SJSA1 (cell line): ENCODE measurements around the gene CEND1. TPM values are rescaled to one million over a fixed set of nuclear protein-coding genes. Genes with fewer than 3 reads are reported as not detected.

Experiments used
- DNase-seq, 2 experiments: peaks; one replicate each; pipeline ENCODE4 v3.0.0-alpha.2; 2015 to 2020; ENCODE audit warnings: low spot score in 2 of 2, low read depth in 1 of 2
- H3K27ac ChIP-seq: fragments of 250-450 bp; sonication (Bioruptor Pico); 2 replicates; pipeline ENCODE4 v1.5.1; 2020; ENCODE audit warnings: mild to moderate bottlenecking, moderate library complexity
- H3K27me3 ChIP-seq: fragments of 250-450 bp; sonication (Bioruptor Pico); replicated peaks from 2 replicates; pipeline ENCODE4 v1.5.1; 2020; ENCODE audit warnings: mild to moderate bottlenecking, moderate library complexity
- H3K36me3 ChIP-seq: fragments of 250-450 bp; sonication (Bioruptor Pico); 2 replicates; pipeline ENCODE4 v1.5.1; 2020; ENCODE audit warnings: mild to moderate bottlenecking
- H3K4me1 ChIP-seq: fragments of 250-450 bp; sonication (Bioruptor Pico); replicated peaks from 2 replicates; pipeline ENCODE4 v1.6.1; 2021; ENCODE audit warnings: mild to moderate bottlenecking
- H3K4me3 ChIP-seq: fragments of 250-450 bp; sonication (Bioruptor Pico); 2 replicates; pipeline ENCODE4 v1.5.1; 2020; ENCODE audit warnings: mild to moderate bottlenecking
- H3K9me3 ChIP-seq: fragments of 250-450 bp; sonication (Bioruptor Pico); replicated peaks from 2 replicates; pipeline ENCODE4 v1.5.1; 2020; ENCODE audit warnings: mild to moderate bottlenecking
- total RNA-seq: library from RNA; depleted of rRNA; stranded (reverse); fragments of >200 nt; shearing (Covaris generic); gene quantifications from 2 replicates; pipeline ENCODE4 v1.2.3, GENCODE V29; 2014

Gene CEND1
- total RNA-seq, 1 experiment from 2014 or later: 0.21 TPM

DNA sequence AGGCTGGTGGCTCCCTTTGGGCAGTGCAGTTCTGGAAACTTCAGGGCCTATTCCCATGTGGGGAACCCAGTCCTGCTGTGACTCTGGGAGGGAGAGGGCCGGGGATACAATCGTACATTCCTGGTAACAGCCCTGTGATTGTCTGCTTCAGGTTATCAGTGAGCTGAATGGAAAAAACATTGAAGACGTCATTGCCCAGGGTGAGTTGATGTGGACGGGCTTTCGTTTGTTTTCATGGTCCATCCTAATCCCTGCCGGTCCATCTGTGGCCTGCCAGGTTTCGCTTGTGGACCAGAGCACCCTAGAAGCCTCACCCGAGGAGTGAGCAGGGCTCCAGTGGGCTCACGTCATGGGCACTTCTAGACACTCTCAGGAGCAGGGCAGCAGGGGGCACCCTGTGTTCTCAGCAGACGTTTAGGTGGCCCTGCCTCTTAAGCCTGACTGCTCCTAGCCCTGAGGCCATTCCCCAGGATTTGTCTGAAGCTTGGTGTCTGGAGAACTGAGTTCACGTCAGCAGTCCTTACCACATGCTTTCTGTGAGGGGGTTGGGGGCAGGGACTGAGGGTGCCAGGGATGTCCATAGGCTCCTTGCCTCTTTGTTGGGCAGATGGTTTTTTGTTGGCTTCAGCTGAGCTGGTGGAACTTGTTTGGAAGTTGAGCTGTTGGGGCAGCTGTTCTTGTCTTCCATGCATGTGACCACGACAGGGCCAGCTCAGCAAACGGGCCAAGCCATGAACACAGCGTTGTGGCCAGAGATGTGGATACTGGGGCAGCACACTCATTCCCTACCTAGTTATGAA is 21.8 kb upstream of the CEND1 start:
- H3K27ac ChIP-seq: no peak overlapping the region
- no peaks in the 10 kb centered on the region for H3K27me3 ChIP-seq
- H3K4me1 ChIP-seq: peaks cover 12% of the 10 kb centered on the region; the same call in 1 of the 2 replicates

DNA sequence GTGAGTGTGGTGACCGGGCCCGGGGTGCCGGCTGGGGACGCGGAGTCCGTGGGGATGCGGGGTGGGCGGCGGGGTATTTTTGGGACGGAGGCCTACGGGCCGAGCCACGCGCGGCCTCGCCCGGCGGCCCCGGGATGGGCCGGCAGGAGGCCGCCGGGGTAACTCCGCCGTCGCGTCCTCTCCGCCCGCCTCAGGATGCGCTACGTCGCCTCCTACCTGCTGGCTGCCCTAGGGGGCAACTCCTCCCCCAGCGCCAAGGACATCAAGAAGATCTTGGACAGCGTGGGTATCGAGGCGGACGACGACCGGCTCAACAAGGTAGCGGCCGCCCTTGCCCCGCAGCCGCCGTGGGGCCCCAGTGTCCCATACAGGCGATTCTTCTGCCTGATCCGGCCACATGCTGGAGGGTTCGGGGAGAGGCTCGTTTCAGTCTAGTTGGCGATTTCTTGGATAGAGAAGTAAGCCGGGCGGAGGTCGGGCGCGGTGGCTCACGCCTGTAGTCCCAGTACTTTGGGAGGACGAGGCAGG is 20.2 kb upstream of the CEND1 start:
- H3K36me3 ChIP-seq: peaks cover 42% of the 10 kb centered on the region

More for the DNA sequence above, 21.8 kb upstream of the CEND1 start:
- no peak for DNase-seq
- peaks cover 42% of the 10 kb centered on the region for H3K36me3 ChIP-seq
- H3K4me3 ChIP-seq: peak overlapping the region; percentile 88; the same call in 1 of the 2 replicates
- H3K9me3 ChIP-seq: no peaks in the 10 kb centered on the region

DNA sequence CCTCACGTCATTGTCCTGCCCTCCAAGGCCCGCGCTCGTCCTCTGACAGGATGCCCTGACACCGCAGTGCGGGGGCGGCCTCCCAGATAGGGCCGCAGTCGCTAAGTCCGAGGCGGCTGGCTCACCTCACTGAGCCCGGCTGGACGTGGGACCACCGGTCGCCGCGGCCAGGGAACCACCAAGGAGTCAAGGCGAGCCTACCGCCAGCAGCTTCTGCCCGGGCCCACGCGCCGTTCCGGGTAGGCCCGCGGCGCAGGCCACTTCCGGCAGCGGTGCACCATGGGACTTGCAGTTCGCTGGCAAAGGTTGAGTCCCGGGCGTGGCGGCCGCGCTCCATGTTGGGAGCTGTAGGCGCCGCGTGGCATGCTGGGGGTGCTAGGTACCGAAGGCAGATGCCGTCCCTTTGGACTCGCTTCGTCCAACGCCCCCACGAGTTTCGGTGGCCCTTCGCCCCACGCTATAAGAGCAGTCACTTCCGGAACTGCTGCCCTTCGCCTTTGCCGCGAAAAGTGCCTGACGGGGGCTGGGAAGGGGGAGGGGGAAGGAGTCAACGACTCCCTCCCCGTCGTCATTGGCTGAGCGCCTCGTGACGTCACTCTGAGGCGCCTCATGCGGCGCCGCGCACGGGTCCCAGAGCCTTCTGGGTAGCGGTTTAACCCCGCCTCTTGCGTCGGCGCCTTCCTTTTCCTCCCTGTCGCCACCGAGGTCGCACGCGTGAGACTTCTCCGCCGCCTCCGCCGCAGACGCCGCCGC is 19.6 kb upstream of the CEND1 start, which contains the start of gene RPLP2:
Gene RPLP2, plus strand, starts transcription at position 681 of the 753 bp plus-strand sequence. CDS start 268 bp downstream, outside the sequence.
- peak; percentile 92 to 97 for DNase-seq
- peak within 1 kb of the TSS; percentile 100 for H3K27ac ChIP-seq
- peaks cover 20% of the 10 kb centered on the region for H3K4me1 ChIP-seq
- no peaks in the 10 kb centered on the region for H3K9me3 ChIP-seq
- peak within 1 kb of the TSS; percentile 88 for H3K4me3 ChIP-seq
- no peaks in the 10 kb centered on the region for H3K27me3 ChIP-seq
- peaks cover 42% of the 10 kb centered on the region for H3K36me3 ChIP-seq

More for the DNA sequence above, 20.2 kb upstream of the CEND1 start:
- no peaks in the 10 kb centered on the region for H3K27me3 ChIP-seq
- H3K4me3 ChIP-seq: peak overlapping the region; percentile 88
- H3K9me3 ChIP-seq: no peaks in the 10 kb centered on the region
- H3K4me1 ChIP-seq: peaks cover 17% of the 10 kb centered on the region
- no peak for DNase-seq
- H3K27ac ChIP-seq: peak overlapping the region; percentile 100

DNA sequence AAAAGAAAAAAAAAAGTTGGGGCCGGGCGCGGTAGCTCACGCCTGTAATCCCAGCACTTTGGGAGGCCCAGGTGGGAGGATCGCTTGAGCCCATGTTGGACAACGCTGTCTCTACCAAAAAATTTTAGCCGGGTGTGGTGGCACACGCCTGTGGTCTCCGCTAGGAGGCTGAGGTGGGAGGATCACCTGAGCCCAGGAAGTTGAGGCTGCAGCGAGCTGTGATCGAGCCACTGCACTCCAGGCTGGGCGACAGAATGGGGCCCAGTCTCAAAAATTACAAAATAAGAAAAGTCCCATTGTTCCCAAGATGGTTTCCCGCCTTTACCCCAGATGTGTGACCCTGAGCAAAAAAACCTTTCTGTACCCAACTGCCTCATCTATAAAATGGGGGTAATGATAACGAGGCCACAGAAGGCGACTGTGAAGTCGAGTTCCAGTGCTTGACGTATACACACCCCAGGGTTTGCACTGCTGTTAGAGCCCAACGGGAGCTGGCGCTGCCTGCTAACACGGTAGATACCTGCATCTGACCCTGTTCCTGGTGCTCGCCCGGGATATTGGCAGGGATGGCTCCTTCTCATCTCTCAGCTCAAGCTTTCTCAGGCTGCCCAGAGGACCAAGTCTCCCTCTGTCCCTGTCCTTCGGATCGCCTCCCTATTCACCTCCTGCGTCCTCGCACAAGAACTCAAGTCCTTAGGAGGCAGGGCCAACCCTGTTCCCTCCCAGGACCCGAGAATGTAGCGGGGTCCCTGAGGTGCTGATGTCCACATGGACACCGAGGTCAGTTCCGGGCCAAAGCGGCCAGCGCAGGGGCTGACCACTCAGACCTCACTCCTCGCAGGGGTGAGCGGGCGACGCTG is 18.8 kb upstream of the CEND1 start:
- peak in 1 of 2 experiments; percentile 81 for DNase-seq
- H3K27me3 ChIP-seq: no peaks in the 10 kb centered on the region

DNA sequence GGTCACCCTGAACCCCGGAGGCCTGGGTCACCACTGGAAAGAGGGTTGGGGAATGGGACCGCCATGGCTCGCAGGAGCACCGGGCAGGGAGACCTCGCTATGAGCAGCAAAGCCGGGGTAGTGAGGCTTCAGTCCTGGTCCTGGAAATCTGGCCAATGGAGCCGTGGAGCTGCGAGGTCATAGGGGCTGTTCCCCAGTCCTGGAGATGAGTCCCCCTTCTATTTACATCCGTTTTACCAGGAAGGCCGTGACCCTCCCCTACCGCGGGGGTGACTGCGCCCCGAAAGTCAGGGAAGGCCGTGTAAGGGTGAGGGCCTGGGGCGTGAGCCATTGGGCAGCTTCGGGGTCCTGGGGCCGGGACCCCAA is 14.7 kb upstream of the CEND1 start:
- no peaks in the 10 kb centered on the region for H3K9me3 ChIP-seq
- peak overlapping the region; percentile 45 for H3K4me3 ChIP-seq
- peaks cover 24% of the 10 kb centered on the region; the same call in 1 of the 2 replicates for H3K4me1 ChIP-seq
- DNase-seq: no peak
- no peak overlapping the region for H3K27ac ChIP-seq
- H3K36me3 ChIP-seq: peaks cover 6% of the 10 kb centered on the region; the same call in 1 of the 2 replicates
- H3K27me3 ChIP-seq: no peaks in the 10 kb centered on the region

More for the DNA sequence above, 18.8 kb upstream of the CEND1 start:
- no peaks in the 10 kb centered on the region for H3K9me3 ChIP-seq
- peak overlapping the region; percentile 88 for H3K4me3 ChIP-seq
- H3K36me3 ChIP-seq: peaks cover 41% of the 10 kb centered on the region
- H3K4me1 ChIP-seq: peaks cover 24% of the 10 kb centered on the region
- H3K27ac ChIP-seq: peak overlapping the region; percentile 100

DNA sequence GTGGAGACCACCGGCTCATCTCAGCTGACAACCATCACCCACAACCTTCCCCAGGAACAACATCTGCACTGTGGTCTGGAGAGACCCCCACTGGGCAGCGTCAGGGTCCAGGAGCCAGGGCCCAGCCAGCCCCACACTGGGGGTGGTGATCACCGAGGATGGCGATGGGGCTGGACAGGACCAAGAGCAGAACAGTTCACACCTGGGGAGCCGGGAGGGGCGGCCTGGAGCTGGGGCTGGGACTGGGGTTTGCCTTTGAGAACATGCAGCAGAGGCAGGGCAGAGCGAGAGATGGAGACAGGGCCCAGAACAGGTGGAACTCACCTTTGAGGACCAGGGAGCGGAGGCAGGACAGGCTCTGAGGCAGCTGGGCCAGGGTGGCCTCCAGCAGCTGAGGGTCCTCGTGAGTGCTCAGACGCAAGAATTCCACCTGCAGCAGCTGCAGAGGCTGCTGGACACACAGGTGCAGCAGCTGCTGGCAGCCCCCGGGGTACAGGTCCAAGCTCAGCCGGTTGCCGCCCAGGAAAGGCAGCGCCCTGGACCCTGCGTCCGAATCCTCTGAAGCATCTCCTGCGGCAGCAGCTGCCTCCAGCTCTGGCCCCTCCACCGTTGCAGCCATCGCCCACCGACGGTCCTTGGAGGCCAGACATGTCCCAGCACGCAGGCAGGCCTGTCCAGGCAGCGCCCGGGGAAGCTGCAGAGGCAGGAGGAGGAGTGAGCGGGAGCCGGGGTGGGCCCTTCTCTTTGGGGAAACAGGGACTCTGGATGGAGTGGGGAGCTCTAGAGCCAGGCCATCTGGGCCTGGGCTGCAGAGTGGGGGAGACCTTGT is 14.1 kb upstream of the CEND1 start:
- Histone ChIP-seq H3K27me3 (no peaks in the 10 kb centered on the region), H3K9me3 (no peaks in the 10 kb centered on the region), H3K27ac (no peak overlapping the region), H3K4me3 (no peak overlapping the region), H3K4me1 (peaks cover 22% of the 10 kb centered on the region; the same call in 1 of the 2 replicates), H3K36me3 (peaks cover under 1% of the 10 kb centered on the region; the same call in 1 of the 2 replicates)
- no peak for DNase-seq

DNA sequence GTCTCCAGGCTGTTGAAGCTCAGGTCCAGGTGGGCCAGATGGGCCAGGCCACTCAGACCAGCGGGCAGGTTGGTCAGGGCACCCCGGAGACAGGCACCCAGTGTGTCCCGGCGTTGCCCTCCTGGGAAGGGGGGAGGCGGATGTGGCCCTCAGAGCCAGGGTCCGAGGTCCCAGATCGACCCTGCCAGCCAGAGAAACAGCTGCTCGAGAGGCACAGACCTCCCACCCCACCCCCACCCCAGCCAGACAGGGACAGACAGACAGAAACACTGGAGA is 13.5 kb upstream of the CEND1 start:
- Histone ChIP-seq H3K36me3 (no peaks in the 10 kb centered on the region), H3K4me3 (no peak overlapping the region), H3K27me3 (no peaks in the 10 kb centered on the region), H3K9me3 (no peaks in the 10 kb centered on the region), H3K4me1 (peaks cover 17% of the 10 kb centered on the region), H3K27ac (no peak overlapping the region)
- no peak for DNase-seq

DNA sequence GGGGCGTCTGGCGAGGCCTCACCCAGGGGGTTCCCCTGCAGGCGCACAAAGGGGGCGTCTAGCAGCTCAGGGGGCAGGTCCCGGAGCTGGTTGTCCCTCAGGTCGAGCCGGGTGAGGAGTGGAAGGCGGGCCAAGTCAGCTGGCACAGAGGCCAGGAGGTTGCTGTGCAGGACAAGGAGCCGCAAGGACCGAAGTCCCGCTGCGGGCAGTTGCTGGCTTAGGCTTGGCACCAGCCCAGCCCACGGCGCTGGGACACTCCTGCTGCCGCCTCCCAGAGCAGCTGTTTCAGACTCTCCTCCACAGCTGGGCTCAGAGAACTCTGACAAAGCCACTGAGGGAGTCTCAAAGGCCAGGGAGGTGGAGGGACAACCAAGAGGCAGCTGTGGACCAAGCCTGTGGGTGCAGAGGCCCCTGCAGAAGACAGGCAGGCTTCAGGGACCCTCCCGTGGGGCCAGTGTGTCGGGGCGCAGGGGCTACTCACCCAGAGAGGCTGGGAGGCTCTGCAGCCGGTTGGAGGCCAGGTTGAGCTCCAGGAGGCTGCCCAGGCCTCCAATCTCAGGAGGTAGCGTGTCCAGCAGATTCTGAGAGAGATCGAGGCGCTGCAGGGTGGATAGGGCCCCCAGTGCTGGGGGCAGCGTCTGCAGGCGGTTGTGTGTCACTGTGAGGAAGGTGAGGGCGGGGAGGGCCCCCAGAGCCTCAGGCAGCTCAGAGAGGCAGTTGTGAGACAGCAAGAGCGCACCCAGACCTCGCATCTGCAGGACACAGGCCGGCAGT is 13.0 kb upstream of the CEND1 start:
- H3K27ac ChIP-seq: no peak overlapping the region
- H3K27me3 ChIP-seq: no peaks in the 10 kb centered on the region
- H3K4me3 ChIP-seq: no peak overlapping the region
- H3K36me3 ChIP-seq: no peaks in the 10 kb centered on the region
- H3K4me1 ChIP-seq: peaks cover 16% of the 10 kb centered on the region
- no peak for DNase-seq
- H3K9me3 ChIP-seq: no peaks in the 10 kb centered on the region

DNA sequence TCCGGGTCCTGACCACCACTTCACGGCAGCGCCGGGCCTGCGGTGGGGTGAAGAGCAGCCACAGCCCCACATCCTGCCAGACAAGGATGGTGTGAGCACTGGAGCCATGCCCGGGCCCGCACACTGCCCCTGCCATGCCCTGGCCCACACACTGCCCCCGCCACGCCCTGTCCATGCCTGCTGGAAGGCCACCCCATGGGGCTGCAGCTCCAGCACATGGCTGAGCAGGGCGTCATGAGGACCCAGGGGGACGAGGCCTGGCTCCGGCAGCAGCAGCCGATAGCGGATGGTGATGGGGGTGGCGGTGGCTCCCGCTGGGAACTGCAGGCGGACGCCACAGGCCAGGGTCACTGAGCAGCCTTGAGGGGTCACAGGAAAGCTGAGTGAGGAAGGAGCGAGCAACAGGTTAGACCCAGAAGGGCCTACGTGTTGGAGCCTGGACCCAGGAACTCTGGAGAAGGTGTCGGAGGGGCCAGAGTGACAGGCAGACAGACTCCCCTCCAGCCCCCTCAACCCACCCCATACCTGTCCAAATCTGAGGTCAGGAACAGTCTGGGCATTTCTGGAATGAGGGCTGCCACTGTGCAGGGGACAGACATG is 12.2 kb upstream of the CEND1 start:
- Histone ChIP-seq H3K4me1 (peaks cover 22% of the 10 kb centered on the region), H3K27ac (no peak overlapping the region), H3K27me3 (no peaks in the 10 kb centered on the region), H3K36me3 (no peaks in the 10 kb centered on the region), H3K9me3 (no peaks in the 10 kb centered on the region), H3K4me3 (no peak overlapping the region)
- DNase-seq: no peak

DNA sequence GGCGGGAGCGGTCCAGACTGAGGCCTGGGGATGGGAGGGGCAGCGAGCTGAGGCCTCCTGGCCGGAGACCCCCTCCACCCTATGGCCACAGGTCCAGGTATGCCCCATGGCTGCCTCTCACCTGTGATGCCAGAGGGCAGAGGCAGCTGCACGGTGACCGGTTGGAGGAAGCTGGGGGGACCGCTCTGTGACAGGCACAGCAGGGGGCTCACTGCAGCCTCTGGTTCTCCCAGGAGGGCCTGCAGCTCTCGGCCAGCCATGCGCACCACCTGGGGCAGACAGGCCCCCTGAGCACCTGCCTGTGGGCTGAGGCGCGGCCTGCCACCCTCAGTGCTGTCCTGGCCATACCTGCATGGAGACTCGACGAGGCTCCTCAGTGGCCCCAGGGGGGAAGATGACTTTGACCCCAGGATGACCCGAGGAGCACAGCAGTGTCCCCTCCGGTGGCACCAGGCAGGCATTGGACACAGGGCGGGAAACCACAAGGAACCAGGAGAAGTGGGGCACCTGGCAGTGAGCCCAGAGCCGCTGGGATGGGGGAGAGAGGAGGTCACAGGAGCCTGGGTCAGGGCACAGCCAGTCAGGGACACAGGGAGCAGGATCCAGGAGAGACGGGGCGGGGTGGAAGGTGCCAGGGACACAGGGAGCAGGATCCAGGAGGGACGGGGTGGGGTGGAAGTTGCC is 11.3 kb upstream of the CEND1 start:
- H3K4me1 ChIP-seq: peaks cover 31% of the 10 kb centered on the region
- no peak for DNase-seq
- no peaks in the 10 kb centered on the region for H3K9me3 ChIP-seq
- no peak overlapping the region for H3K27ac ChIP-seq
- no peaks in the 10 kb centered on the region for H3K27me3 ChIP-seq
- H3K36me3 ChIP-seq: no peaks in the 10 kb centered on the region
- no peak overlapping the region for H3K4me3 ChIP-seq

DNA sequence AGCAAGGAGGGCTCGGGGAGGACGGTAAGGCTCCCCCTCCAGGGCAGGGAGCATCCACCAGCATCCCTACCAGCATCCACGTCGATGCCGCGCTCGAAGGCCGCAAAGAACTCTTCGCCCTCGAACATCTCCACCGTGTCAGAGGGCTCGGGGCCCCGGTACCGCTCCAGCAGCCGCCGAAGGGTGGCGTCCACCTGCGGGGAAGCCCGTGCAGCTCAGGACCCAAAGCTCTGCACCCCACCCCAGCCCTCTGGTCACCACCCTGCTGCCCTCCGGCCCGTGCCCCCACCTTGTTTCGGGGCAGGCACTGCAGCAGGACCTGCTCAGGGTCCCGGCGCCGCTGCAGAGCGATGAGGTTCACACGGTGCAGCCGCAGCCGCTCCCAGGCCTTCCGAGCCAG is 10.6 kb upstream of the CEND1 start:
- DNase-seq: no peak
- Histone ChIP-seq H3K4me3 (no peak overlapping the region), H3K27me3 (no peaks in the 10 kb centered on the region), H3K36me3 (no peaks in the 10 kb centered on the region), H3K9me3 (no peaks in the 10 kb centered on the region), H3K4me1 (peaks cover 32% of the 10 kb centered on the region), H3K27ac (no peak overlapping the region)
